Body of pancreas (tissue), 4 donors: ENCODE data around the gene TTC28. TPM values are rescaled to one million over a fixed set of nuclear protein-coding genes. Genes with fewer than 3 reads are reported as not detected.
A peak's percentile ranks its signal among the peaks of the same experiment; 100 is the strongest.

Experiments
- ATAC-seq: fragments of 150-250 bp; one replicate; pipeline ENCODE4 v1.9.1; 2016
- DNase-seq, 4 donors: peaks; one replicate each; pipeline ENCODE4 v3.0.0-alpha.2; 2019
- H3K27ac ChIP-seq, 4 donors: fragments of 200-600 bp; sonication (generic); 1 replicate in 3 of 4; 2 replicates in 1 of 4; pipeline versions ENCODE4 v1.5.1 to v1.6.1; 2016 to 2019; ENCODE audit warnings: mild to moderate bottlenecking in 1 of 4, mixed read lengths in 1 of 4, moderate library complexity in 1 of 4
- H3K27me3 ChIP-seq, 2 donors: fragments of 200-600 bp; sonication (generic); one replicate each; pipeline ENCODE4 v1.6.0; 2016; ENCODE audit warnings: mild to moderate bottlenecking in 1 of 2
- H3K36me3 ChIP-seq, 2 donors: fragments of 200-600 bp; sonication (generic); replicated peaks in 1 of 2; 2 replicates each; pipeline ENCODE4 v1.5.1; 2016; ENCODE audit warnings: low read depth in 2 of 2; ENCODE audit not compliant: insufficient read depth in 1 of 2
- H3K4me1 ChIP-seq: fragments of 200-600 bp; sonication (generic); one replicate; pipeline ENCODE4 v1.6.0; 2016
- H3K4me3 ChIP-seq, 2 donors: fragments of 200-600 bp; sonication (generic); 1 replicate in 1 of 2; 2 replicates in 1 of 2; pipeline ENCODE4 v1.5.1; 2016 to 2019
- H3K9me3 ChIP-seq, 3 donors: fragments of 200-600 bp; sonication (generic); 1 replicate in 2 of 3; 2 replicates in 1 of 3; pipeline ENCODE4 v1.5.1; 2016
- CTCF ChIP-seq, 7 experiments: fragments of 450-650 bp in 4 of 7; fragments of 200-600 bp in 3 of 7; sonication (generic) in 3 of 7; IDR thresholded peaks; one replicate each; pipeline ENCODE4 v1.5.1; 2016 to 2019; ENCODE audit warnings: antibody characterized with exemption in 7 of 7
- POLR2A ChIP-seq, 3 donors: fragments of 450-650 bp; IDR thresholded peaks; one replicate each; pipeline ENCODE4 v1.6.1; 2016; ENCODE audit warnings: antibody characterized with exemption in 3 of 3, mild to moderate bottlenecking in 2 of 3
- WGBS, 2 donors: methylation state at CpG; one replicate each; pipeline ENCODE4 v1.1.5; 2017; 5-methylcytosine and 5-hydroxymethylcytosine counted together
- intact Hi-C: fragments of 100-400 bp; cut with DNase I; formaldehyde crosslinking; loops from one replicate; pipeline ENCODE4 v1.15.1; 2023
- total RNA-seq, 2 donors: library from RNA; depleted of rRNA; stranded (reverse); fragments of >200 nt; gene quantifications; one replicate each; pipeline ENCODE4 v1.1.0, GENCODE V29; 2016

The TTC28 gene
- total RNA-seq, 2 donors from 2014 or later: 21.0 to 87.3 TPM

GRCh38 chr22:27972732-27973698, 706.6 kb downstream of the TTC28 start:
- intact Hi-C loops: no loop called here
- ATAC-seq: peak; percentile 87
- WGBS, 2 donors: 70 to 78% methylated on average over 9 of the region's 9 CpGs
- Histone ChIP-seq H3K9me3 (no peaks in the 10 kb centered on the region), H3K4me1 (peaks cover 17% of the 10 kb centered on the region), H3K4me3 (no peak overlapping the region), H3K27ac (peak overlapping the region in 3 of 4 donors; percentile 27 to 68 (median 64)), H3K27me3 (no peaks in the 10 kb centered on the region), H3K36me3 (no peaks in the 10 kb centered on the region)
- peak in 2 of 4 donors; percentile 4 to 22 for DNase-seq
- TF ChIP-seq POLR2A (IDR thresholded peaks at IDR 0.05): no peak
- TF ChIP-seq CTCF (IDR thresholded peaks at IDR 0.05): peak in 1 of 7 experiments; percentile 6

- DNase-seq (no peak), ATAC-seq (no peak)
- H3K4me1 ChIP-seq: peaks cover 17% of the 10 kb centered on the region
- intact Hi-C loops: no loop called here
- no peak for TF ChIP-seq POLR2A (IDR thresholded peaks at IDR 0.05)
- no peak for TF ChIP-seq CTCF (IDR thresholded peaks at IDR 0.05)
- no peaks in the 10 kb centered on the region for H3K27me3 ChIP-seq
- no peak overlapping the region for H3K4me3 ChIP-seq
- H3K9me3 ChIP-seq: no peaks in the 10 kb centered on the region
- 94 to 95% methylated on average over 1 of the region's 1 CpG for WGBS, 2 donors
- no peak overlapping the region for H3K27ac ChIP-seq
- no peaks in the 10 kb centered on the region for H3K36me3 ChIP-seq
These were observed 707.7 kb downstream of the TTC28 start for GRCh38 chr22:27971926-27972325.

DNA sequence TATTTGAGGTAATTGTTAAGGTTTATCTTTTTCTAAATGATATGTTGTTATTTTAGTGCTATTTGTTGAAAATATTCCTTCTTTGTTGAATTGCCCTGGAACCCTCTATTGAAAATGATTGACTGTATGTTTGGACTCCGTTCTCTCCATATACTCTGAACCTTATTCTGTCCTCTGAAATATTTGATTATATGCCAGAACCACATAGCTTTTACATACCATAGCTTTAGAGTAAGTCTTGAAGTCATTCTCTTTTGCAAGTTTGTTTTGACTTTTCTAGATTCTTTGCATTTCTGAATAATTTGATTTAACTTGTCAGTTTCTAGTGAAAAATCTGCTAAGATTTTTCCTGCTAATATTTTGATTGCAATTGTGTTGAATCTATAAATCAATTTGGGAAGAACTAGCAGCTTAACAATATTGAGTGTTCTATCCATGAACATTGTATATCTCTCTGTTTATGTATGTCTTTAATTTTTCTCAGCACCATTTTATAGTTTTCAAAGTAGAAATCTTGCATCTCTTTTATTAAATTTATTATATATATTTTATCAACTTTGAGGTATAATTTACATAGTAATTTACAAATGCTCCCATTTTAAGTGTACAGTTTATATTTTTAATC, 708.9 kb downstream of the TTC28 start:
- DNase-seq (no peak), ATAC-seq (no peak)
- TF ChIP-seq CTCF (IDR thresholded peaks at IDR 0.05): no peak
- no peak for TF ChIP-seq POLR2A (IDR thresholded peaks at IDR 0.05)
- H3K4me3 ChIP-seq: no peak overlapping the region
- 96 to 100% methylated on average over 1 of the region's 1 CpG for WGBS, 2 donors
- H3K9me3 ChIP-seq: no peaks in the 10 kb centered on the region
- H3K27me3 ChIP-seq: no peaks in the 10 kb centered on the region
- peaks cover 17% of the 10 kb centered on the region for H3K4me1 ChIP-seq
- intact Hi-C loops: no loop called here
- H3K36me3 ChIP-seq: no peaks in the 10 kb centered on the region
- H3K27ac ChIP-seq: no peak overlapping the region

DNA sequence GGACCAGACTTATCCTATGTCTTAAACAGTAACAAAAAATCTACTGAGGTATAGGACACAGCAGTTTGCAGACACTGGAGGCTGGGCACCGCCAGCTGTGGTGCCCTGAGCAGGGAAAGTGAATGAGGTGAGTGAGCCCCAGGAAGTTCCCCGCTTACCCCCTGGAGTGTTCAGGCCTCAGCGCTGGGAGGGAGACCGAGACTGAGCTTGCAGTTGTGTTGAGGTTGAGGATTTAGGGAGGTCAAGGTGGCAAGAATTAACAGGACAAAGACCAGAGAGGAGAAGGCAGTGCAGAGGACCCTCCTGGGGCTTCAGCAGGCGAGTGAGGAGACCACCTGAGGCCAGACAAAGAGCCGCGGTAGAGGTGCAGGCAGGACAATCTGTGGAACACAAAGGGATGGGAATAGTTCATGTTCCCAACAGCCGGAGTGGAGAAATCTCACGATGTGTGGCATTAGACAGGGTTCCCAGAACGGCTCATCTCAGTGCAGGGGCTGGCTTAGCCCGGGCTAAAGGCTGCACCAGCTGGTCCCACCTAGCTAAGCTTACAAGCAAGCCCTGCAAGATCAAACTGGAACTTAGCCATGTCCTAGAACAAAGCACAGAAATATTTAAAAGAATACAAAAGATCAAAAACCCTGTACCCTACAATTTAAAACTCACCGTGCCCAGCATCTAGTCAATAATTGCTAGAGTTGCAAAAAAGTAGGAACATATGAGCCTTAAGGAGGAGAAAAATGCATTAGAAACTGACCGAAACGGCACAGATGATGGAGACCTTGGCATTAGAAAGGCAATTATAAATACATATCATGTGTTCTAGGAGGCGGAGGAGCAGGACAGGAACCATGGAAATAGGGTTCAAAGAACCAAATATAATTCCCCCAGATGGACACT, 713.2 kb downstream of the TTC28 start:
- DNase-seq: no peak
- TF ChIP-seq POLR2A (IDR thresholded peaks at IDR 0.05): no peak
- TF ChIP-seq CTCF (IDR thresholded peaks at IDR 0.05): no peak
- Histone ChIP-seq H3K27ac (no peak overlapping the region), H3K36me3 (no peaks in the 10 kb centered on the region), H3K4me1 (no peaks in the 10 kb centered on the region), H3K27me3 (no peaks in the 10 kb centered on the region), H3K4me3 (no peak overlapping the region), H3K9me3 (no peaks in the 10 kb centered on the region)
- ATAC-seq: no peak
- intact Hi-C loops: no loop called here
- WGBS, 2 donors: 92 to 94% methylated on average over 15 of the region's 15 CpGs
